SK-N-SH (cell line): Measurements from ENCODE around the gene JRKL. TPM values are rescaled to one million over a fixed set of nuclear protein-coding genes. Genes with fewer than 3 reads are reported as not detected.

Experiments used
- CTCF ChIA-PET: fragments of 300-600, 350-600 bp; formaldehyde crosslinking; extraction: SDS; loops from one replicate; lab custom pipeline; 2021; lab: Yijun Ruan, JAX
- POLR2A ChIA-PET: fragments of 350-600 bp; sonication (Branson Sonifier 250); formaldehyde crosslinking; extraction: SDS; loops from one replicate; lab custom pipeline; 2020; ENCODE audit warnings: antibody characterized with exemption, inconsistent platforms; lab: Yijun Ruan, JAX
- DNase-seq: peaks from one replicate; pipeline ENCODE4 v3.0.0; 2012
- H2AFZ ChIP-seq: fragments of 200-600 bp; sonication (generic); 2 replicates; pipeline ENCODE4 v1.8.1; 2016; ENCODE audit warnings: antibody characterized with exemption, mild to moderate bottlenecking, low read depth
- H3F3A ChIP-seq: fragments of 200-600 bp; sonication (generic); replicated peaks from 2 replicates; pipeline ENCODE3; 2016; ENCODE audit warnings: antibody characterized with exemption, mild to moderate bottlenecking; ENCODE audit not compliant: insufficient read depth
- H3K27ac ChIP-seq, 2 experiments: fragments of 200-500 bp in 1 of 2; fragments of 200-600 bp in 1 of 2; sonication (Bioruptor generic) in 1 of 2; sonication (generic), shearing (Covaris generic) in 1 of 2; 2 replicates each; pipeline versions ENCODE4 v1.5.1 to v1.6.1; 2014 to 2016; ENCODE audit warnings: low read depth in 2 of 2, inconsistent platforms in 1 of 2, low read length in 1 of 2, mild to moderate bottlenecking in 1 of 2, mixed read lengths in 1 of 2
- H3K27me3 ChIP-seq: fragments of 200-600 bp; sonication (generic), shearing (Covaris generic); 2 replicates; pipeline ENCODE4 v1.6.1; 2016; ENCODE audit warnings: mixed run types; ENCODE audit not compliant: insufficient read depth
- H3K36me3 ChIP-seq, 2 experiments: fragments of 200-500 bp in 1 of 2; fragments of 200-600 bp in 1 of 2; sonication (Bioruptor generic) in 1 of 2; sonication (generic) in 1 of 2; replicated peaks in 1 of 2; 2 replicates each; pipeline versions ENCODE3 to v1.5.1; 2014 to 2016; ENCODE audit warnings: low read length in 1 of 2, mild to moderate bottlenecking in 1 of 2; ENCODE audit not compliant: insufficient read depth in 2 of 2, control insufficient read depth in 1 of 2
- H3K4me1 ChIP-seq, 2 experiments: fragments of 200-500 bp in 1 of 2; fragments of 200-600 bp in 1 of 2; sonication (Bioruptor generic) in 1 of 2; sonication (generic), shearing (Covaris generic) in 1 of 2; 2 replicates each; pipeline versions ENCODE4 v1.5.1 to v1.6.1; 2014 to 2016; ENCODE audit warnings: low read depth in 1 of 2, low read length in 1 of 2, mixed run types in 1 of 2; ENCODE audit not compliant: insufficient read depth in 2 of 2, control insufficient read depth in 1 of 2
- H3K4me2 ChIP-seq: fragments of 200-600 bp; sonication (generic), shearing (Covaris generic); 2 replicates; pipeline ENCODE4 v1.6.1; 2017; ENCODE audit warnings: mixed run types
- H3K4me3 ChIP-seq, 2 experiments: fragments of 200-500 bp in 1 of 2; fragments of 200-600 bp in 1 of 2; sonication (Bioruptor generic) in 1 of 2; sonication (generic), shearing (Covaris generic) in 1 of 2; 2 replicates each; pipeline versions ENCODE4 v1.5.1 to v1.8.1; 2014 to 2016; ENCODE audit warnings: low read depth in 2 of 2, inconsistent platforms in 1 of 2, low read length in 1 of 2, mild to moderate bottlenecking in 1 of 2, mixed read lengths in 1 of 2, moderate library complexity in 1 of 2
- H3K79me2 ChIP-seq: fragments of 200-600 bp; sonication (generic); 2 replicates; pipeline ENCODE4 v1.8.1; 2017; ENCODE audit warnings: mild to moderate bottlenecking; ENCODE audit not compliant: insufficient read depth
- H3K9ac ChIP-seq: fragments of 200-600 bp; sonication (generic); 2 replicates; pipeline ENCODE4 v1.6.1; 2017; ENCODE audit warnings: mixed run types
- H3K9me2 ChIP-seq: fragments of 200-600 bp; sonication (generic); 2 replicates; pipeline ENCODE4 v1.6.1; 2017; ENCODE audit warnings: mixed run types
- H3K9me3 ChIP-seq: fragments of 200-600 bp; sonication (generic); 2 replicates; pipeline ENCODE4 v1.6.1; 2017; ENCODE audit warnings: mixed run types, mild to moderate bottlenecking, moderate library complexity
- H4K20me1 ChIP-seq: fragments of 200-600 bp; sonication (generic); 2 replicates; pipeline ENCODE4 v1.6.1; 2017; ENCODE audit warnings: mild to moderate bottlenecking, mixed run types; ENCODE audit not compliant: insufficient read depth
- EZH2phosphoT487 ChIP-seq: fragments of 200-600 bp; sonication (generic); IDR thresholded peaks from 2 replicates; pipeline ENCODE4 v1.6.1; 2017; ENCODE audit warnings: low read depth, mixed run types, mild to moderate bottlenecking, antibody characterized with exemption, moderate library complexity, borderline replicate concordance
- FOSL2 ChIP-seq: IDR thresholded peaks from 2 replicates; pipeline ENCODE4 v1.4.0; 2012; ENCODE audit warnings: low read depth, mild to moderate bottlenecking, moderate library complexity, borderline replicate concordance
- FOXJ3 ChIP-seq: sonication (generic); formaldehyde crosslinking; IDR thresholded peaks from 2 replicates; pipeline ENCODE4 v1.5.1; 2020; ENCODE audit warnings: mild to moderate bottlenecking, missing genetic modification reagents
- FOXM1 ChIP-seq: IDR thresholded peaks from 2 replicates; pipeline ENCODE4 v1.4.0; 2012; ENCODE audit warnings: low read depth, mild to moderate bottlenecking
- GATA2 ChIP-seq: sonication (generic); formaldehyde crosslinking; IDR thresholded peaks from 2 replicates; pipeline ENCODE4 v1.5.0; 2020; ENCODE audit warnings: mild to moderate bottlenecking, missing genetic modification reagents
- NFIC ChIP-seq: IDR thresholded peaks from 2 replicates; pipeline ENCODE4 v1.4.0; 2012; ENCODE audit warnings: borderline replicate concordance
- RFX5 ChIP-seq: IDR thresholded peaks from 2 replicates; pipeline ENCODE4 v1.6.1; 2012; ENCODE audit warnings: mild to moderate bottlenecking, improper control_type of control experiment, low read length
- TAF1 ChIP-seq: IDR thresholded peaks from 2 replicates; pipeline ENCODE4 v1.6.1; 2012; ENCODE audit warnings: low read depth, mild to moderate bottlenecking, low read length, moderate library complexity, borderline replicate concordance
- TEAD4 ChIP-seq: IDR thresholded peaks from 2 replicates; pipeline ENCODE4 v1.4.0; 2012; ENCODE audit warnings: mild to moderate bottlenecking, borderline replicate concordance; ENCODE audit not compliant: insufficient read depth
- ZBTB33 ChIP-seq: IDR thresholded peaks from 2 replicates; pipeline ENCODE4 v1.4.0; 2012; ENCODE audit warnings: low read depth, borderline replicate concordance
- WGBS: methylation state at CpG from one replicate; pipeline ENCODE4 v1.1.6; 2017; ENCODE audit warnings: low lambda C conversion rate; 5-methylcytosine and 5-hydroxymethylcytosine counted together
- polyA plus RNA-seq, 3 experiments: library from polyadenylated mRNA; depleted of rRNA; stranded (reverse); fragments of >200 nt; gene quantifications; 2 replicates each; pipeline ENCODE4 v1.2.3, GENCODE V29; 2012
- TF ChIP-seq, protein P1 (sequence below): fragments of 200-600 bp; sonication (generic); IDR thresholded peaks from 2 replicates; pipeline ENCODE4 v1.6.1; 2017; ENCODE audit warnings: antibody characterized with exemption, mild to moderate bottlenecking, moderate library complexity
- TF ChIP-seq, protein P2 (sequence below): IDR thresholded peaks from 2 replicates; pipeline ENCODE4 v1.4.0; 2012; ENCODE audit warnings: low read depth

Gene JRKL
- polyA plus RNA-seq, 1 of the 3 experiments (the other 2 are of a cell fraction): 3.8 TPM

DNA sequence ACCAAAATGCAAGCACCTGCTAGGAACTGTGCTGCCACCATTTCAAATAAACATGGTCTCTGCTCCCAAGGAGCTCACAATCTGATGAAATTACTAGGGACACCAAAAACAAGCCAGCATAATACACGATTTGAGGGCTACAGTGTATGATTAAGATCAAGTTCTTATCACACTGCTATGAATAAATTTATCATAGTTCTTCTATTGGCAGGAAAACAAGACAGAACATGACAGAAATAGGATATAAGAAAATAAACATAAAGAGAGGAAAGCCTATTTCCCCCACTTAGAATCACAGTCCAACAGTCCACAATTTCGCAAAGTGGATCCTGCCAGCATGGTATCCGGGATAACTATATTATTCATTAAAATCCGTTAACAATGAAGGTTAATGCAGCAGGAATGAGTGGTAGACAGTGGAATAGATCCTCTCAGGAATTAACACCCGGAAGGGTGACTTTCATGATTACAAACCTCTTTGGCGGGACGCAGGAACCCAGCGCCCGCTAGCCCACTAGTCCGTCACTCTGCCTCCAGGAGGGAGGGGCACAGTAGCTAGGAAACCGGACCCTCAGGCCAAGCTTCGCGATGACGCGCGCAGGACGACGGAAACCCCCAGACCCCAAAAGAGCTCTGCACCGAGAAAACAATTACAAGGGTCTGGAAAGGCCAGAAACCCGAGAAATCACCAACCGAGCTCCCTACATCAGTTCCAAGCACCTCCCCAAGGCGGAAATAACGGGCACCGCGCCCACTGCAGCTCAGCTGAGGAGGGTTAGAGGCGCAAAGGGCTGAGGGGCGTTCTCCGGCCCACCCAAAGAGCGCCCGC is 708 bp upstream of the JRKL start (continued):
- TF ChIP-seq, protein P1, sequence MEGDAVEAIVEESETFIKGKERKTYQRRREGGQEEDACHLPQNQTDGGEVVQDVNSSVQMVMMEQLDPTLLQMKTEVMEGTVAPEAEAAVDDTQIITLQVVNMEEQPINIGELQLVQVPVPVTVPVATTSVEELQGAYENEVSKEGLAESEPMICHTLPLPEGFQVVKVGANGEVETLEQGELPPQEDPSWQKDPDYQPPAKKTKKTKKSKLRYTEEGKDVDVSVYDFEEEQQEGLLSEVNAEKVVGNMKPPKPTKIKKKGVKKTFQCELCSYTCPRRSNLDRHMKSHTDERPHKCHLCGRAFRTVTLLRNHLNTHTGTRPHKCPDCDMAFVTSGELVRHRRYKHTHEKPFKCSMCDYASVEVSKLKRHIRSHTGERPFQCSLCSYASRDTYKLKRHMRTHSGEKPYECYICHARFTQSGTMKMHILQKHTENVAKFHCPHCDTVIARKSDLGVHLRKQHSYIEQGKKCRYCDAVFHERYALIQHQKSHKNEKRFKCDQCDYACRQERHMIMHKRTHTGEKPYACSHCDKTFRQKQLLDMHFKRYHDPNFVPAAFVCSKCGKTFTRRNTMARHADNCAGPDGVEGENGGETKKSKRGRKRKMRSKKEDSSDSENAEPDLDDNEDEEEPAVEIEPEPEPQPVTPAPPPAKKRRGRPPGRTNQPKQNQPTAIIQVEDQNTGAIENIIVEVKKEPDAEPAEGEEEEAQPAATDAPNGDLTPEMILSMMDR: peak; percentile 7; the same call in 1 of the 2 replicates
- no peak for TF ChIP-seq TEAD4
- TF ChIP-seq TAF1: no peak
- no peak for TF ChIP-seq FOXM1
- TF ChIP-seq FOXJ3 (CRISPR knock-in tag): no peak
- TF ChIP-seq GATA2 (CRISPR knock-in tag): no peak; the same call in 1 of the 2 replicates
- no peak for TF ChIP-seq EZH2phosphoT487
- no peak for TF ChIP-seq FOSL2
- TF ChIP-seq NFIC: no peak; the same call in 1 of the 2 replicates
- TF ChIP-seq RFX5: no peak
- TF ChIP-seq ZBTB33: no peak

DNA sequence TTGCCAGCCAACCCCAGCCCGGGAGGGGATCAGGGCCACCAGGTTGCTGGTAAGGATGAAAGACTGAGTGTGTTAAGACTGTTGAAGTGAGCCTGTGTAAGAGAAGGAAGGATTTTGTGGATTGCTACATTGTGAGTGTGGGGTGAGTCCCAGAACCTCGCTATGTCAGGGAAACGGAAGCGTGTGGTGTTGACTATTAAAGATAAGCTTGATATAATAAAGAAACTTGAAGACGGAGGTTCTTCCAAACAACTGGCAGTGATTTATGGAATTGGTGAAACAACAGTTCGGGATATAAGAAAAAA is 627 bp downstream of the JRKL start:
- Histone ChIP-seq H3K27ac (peak overlapping the region; percentile 85 to 87), H3K9ac (peak overlapping the region; percentile 90), H3K36me3 (peaks cover 8 to 26% of the 10 kb centered on the region in 2 experiments)
- TF ChIP-seq, protein P2, sequence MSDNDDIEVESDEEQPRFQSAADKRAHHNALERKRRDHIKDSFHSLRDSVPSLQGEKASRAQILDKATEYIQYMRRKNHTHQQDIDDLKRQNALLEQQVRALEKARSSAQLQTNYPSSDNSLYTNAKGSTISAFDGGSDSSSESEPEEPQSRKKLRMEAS: 0 out of 2 replicates have a peak, but pooled peaks have one; percentile 17
- no peak for TF ChIP-seq TAF1
- TF ChIP-seq, all 33 proteins: peak for 1
- Histone ChIP-seq H3K4me2 (peak overlapping the region; percentile 88), H3K9me2 (no peaks in the 10 kb centered on the region), H3K79me2 (peaks cover 91% of the 10 kb centered on the region), H2AFZ (peak overlapping the region; percentile 77), H3K27me3 (no peaks in the 10 kb centered on the region), H3K9me3 (no peaks in the 10 kb centered on the region), H3K4me1 (peaks cover 14 to 15% of the 10 kb centered on the region in 2 experiments; a peak in 3 of 4 replicates), H3F3A (peaks cover 18% of the 10 kb centered on the region), H4K20me1 (no peaks in the 10 kb centered on the region), H3K4me3 (peak overlapping the region; percentile 91 to 95)
- ChIA-PET CTCF (interaction anchor here (1.7 kb wide), 1 partner anchor 47 kb away, joined by 5 read pairs; the partner anchor contains the start of gene MAML2), POLR2A (no interaction called here)
- 18% methylated on average over 6 of the region's 6 CpGs for WGBS
- peak; percentile 9 for DNase-seq
